NCI-H1436 (cell line): ENCODE measurements around the gene LRRC74B.
"Not testable (repeated sequence)": the region's sequence is repeated elsewhere in the genome, so short reads cannot be mapped to it uniquely, and the experiment has no call there.

Experiments used
- DNase-seq: peaks from one replicate; lab custom pipeline; 2025; lab: John Stamatoyannopoulos, UW

The LRRC74B gene

DNA sequence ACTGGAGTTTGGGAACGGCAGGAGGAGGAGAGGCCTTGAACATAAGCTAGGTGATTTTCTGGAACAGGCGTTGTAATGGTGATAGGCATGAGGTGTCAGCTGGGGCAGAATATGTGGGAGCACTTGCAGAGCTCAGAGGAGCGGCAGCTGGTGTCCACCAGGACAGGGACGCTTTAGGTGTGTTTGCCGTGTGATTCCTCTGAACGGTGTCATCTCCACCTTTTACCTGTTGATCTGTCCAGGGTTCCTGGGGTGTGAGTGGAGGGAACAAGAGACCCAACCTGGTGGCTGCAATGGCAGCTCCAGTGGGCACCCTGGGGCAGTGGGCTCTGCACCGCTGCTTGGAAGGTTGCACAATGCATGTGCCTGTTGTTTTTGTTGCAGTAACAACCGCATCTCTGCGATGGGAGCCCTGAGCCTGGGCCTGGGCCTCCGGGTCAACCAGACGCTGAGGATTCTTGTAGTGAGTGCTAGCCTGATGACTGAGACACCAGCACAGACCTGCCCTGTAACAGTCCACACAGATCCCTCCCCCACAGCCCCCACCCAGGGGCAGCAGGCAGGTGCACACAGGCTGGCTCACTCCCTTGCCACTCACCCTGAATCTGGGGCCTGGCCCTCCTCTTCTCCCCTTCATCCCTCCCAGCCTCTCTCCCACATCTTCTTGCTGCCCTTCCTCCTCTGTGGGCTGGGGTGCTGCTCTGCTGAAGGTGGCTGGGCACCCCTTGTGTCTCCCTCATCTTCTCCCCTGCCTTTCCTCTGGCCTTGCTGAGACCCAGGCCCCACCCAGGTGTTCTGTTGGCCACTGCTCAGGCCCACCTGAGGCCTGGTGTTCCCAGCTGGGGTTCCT lies 9.2 kb downstream of the LRRC74B start:
- DNase-seq, result no peak

DNA sequence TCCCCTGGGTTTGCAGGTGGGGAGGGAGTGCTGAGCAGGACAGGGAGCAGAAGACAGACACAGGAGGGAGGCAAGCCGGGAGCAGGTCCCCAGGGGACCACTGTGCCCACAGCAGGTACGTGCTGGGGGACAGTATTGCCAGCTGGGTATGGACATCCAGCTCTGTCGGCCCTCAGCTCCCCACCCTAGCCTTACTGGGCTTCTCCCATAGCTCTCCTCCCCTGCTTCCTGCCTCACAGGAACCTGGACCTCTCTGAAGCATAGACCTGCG lies 9.8 kb downstream of the LRRC74B start:
- DNase-seq, result no peak

DNA sequence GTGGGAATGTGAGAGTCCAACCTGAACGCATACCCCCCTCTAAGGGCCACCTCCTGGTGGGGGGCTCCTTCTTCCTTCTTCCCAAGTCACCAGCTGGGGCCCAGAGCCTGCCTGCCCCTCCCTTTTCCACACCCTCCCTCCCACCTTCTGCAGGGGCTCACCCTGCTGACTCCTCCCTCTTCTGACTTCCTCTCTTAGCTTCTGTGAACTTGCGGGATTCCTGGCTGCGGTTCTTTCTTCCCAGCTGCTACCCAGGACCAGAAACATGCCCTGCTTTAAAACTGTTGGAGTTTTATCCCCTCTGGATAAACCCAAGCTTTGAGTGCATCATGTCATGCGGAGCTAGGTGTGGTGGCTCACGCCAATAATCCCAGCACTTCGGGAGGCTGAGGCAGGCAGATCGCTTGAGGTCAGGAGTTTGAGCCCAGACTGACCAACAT lies 10.2 kb downstream of the LRRC74B start:
- no peak for DNase-seq

DNA sequence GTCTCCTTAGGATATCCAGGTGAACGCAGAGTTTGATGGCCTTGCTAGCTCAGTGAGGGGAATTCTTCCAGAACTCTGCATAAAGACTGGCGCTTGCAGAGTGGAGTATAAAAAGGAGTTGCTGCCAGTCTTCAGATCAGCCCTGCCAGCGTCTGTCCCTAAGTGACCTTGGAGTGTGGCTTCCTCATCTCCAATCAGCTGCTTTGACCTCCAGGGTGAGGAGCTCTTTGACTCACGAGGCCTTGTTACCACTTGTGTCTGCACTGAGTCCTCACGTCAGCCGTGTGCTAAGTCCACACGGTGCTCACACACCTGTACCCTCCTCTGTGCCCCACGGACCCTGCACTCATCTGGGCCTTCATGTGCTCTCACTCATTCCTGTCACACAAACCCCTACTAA lies 14.6 kb downstream of the LRRC74B start:
- DNase-seq, result not testable (repeated sequence)

DNA sequence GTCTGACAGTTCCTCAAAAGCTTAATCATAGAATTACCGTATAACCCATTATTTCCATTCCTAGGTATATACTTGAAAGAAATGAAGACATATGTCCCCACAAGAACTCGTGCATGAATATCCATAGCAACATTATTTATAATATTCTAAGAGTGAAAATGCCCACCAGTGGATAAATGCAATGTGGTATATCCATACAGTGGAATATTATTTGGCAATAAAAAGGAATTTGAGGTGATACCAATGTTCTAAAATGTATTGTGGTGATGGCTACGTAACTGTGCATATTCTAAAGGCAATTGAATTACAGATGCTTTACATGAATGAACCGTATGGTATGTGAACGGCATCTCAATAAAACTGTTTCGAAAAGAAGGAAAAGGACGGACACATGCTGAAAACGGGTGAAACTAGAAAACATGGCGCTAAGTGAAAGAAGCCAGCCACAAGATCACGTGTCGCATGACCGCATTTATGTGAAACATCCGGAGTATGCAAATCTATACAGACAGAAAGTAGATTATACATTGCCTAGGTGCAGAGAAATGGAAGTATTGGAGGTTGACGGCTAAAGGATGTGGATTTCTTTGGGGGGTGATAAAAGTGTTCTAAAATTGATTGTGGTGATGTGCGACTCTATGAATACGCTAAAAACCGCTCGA lies 16.0 kb downstream of the LRRC74B start:
- not testable (repeated sequence) for DNase-seq

DNA sequence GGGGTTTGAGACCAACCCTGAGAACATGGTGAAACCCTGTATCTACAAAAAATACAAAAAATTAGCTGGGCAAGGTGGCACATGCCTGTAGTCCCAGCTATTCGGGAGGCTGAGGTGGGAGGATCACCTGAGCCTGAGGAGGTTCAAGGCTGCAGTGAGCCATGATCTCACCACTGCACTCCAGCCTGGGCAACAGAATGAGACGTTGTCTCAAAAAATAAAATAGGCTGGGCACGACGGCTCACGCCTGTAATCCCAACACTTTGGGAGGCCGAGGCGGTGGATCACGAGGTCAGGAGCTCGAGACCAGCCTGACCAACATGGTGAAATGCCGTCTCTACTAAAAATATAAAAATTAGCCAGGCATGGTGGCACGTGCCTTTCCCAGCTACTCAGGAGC lies 18.7 kb downstream of the LRRC74B start:
- not testable (repeated sequence) for DNase-seq

DNA sequence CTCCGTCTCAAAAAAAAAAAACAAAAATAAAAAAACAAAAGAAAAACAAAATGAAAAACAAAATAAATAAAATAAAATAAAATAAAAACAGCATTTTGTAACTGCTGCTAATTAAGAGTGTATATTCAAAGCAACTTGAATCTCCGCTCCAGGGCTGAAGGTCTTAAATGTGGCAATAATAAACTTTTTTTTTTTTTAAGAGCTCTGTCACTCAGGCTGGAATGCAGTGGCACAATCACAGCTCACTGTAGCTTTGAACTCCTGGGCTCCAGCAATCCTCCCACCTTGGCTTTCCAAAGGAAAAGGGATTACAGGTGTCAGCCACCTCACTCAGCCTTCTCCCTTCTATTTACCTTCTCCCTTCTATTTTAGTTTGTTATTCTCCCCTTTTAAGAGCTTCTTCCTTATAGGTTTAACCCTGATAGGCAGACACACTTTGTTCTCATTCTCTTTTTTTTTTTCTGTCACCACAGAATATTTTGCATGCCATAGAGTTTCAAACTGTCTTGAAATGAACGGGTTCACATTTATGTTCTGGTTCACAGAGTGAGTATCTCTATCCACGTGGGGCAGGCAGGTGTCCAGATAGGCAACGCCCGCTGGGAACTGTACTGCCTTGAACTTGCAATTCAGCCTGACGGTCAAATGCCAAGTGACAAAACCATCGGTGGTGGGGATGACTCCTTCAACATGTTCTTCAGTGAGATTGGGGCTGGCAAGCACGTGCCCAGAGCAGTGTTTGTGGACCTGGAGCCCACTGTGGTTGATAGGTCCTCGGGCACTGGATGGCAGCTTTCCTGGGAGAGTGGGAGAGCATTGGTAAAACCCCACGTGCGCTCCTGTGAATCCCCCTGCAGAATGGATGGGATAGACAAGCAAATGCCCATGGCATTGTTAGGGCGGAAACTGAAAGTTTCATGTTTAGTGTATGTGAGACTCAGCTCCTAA lies 19.4 kb downstream of the LRRC74B start:
- no peak for DNase-seq

DNA sequence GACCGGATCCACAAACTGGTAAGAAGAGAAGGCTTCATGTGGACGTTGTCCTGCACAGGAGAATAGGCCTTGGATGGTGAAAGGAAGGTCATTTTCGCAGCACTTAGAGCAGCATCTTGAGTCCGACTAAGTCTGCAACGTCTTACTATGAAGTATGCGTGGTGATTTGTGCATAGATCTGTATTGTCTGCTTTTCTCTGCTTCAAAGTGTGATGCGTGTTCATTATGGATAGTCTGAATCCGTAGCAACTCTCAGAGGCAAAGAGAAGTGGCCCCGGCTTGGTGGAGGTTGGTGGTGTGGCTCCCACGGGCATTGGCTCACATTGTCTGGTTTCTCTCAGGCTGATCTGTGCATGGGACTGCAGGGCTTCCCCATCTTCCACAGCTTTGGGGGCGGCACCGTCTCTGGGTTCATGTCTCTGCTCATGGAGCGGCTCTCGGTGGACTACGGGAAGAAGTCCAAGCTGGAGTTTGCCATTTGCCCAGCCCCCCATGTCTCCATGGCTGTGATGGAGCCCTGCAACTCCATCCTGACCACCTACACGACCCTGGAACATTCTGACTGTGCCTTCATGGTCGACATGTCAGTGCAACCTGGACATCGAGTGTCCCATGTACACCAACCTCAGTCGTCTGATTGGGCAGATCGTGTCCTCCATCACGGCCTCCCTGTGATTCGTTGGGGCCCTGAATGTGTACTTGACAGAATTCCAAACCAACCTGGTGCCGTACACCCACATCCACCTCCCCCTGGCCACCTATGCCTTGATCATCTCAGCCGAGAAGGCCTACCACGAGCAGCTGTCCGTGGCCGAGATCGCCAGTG lies 21.5 kb downstream of the LRRC74B start:
- DNase-seq, result no peak

DNA sequence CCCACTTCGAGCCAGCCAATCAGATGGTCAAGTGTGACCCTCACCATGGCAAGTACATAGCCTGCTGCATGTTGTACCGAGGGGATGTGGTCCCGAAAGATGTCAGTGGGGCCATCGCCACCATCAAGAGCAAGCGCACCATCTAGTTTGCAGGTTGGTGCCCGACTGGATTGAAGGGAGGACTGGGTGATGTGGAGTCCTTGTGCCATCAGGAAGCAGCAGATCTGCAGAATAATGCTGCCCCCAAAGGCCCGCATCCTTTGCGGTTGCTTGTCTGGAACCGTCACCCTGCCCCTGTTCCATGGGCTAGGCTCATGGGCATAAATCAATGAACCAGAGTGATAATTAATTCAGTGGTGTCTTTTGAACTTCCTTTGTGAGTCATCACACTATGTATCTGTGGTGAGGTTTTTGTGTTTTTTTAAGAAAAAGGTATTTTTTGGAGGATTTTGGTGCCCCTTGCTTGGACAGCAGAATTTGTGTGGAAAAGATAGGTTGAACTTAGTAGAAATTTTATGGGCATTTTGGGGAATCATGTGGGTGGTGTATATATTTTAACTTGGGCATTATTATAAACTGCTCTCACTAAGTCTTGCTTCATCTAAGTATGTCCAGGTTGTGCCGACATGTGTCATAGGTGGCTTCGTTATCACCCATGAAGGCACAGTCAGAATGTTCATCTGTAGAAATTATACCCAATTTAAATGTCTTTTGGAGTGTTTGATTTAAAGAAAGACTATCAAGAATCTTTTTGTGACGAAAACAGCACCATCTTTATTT lies 22.3 kb downstream of the LRRC74B start:
- DNase-seq, result no peak

DNA sequence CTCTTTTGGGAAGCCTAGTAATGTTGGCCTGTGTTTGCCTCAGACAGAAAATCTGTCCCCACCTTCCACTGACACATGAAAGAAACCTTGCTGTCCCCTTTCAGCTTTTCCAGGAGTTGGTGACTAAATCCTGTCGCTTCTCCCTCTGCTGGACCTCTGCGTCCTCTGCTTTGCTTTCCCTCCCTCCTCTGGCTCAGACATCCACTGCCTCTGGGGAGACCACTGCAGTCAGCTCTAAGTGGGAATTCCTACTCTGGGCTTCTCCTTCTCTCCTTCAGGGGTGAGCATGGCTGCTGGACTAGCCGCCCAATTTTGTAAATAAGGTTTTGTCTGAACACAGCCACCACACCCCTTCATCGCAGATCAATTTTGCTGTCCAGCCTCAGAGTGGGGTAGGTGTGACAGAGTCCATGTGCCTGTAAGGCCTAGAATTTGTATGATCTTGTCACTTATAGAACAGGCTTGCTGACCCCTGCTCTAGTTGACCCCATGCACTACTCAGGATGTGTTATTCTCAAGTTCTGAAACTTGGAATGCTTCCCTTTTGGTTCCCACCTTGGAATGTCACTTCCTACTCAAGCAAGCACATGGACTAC lies 23.0 kb downstream of the LRRC74B start:
- DNase-seq, result no peak

DNA sequence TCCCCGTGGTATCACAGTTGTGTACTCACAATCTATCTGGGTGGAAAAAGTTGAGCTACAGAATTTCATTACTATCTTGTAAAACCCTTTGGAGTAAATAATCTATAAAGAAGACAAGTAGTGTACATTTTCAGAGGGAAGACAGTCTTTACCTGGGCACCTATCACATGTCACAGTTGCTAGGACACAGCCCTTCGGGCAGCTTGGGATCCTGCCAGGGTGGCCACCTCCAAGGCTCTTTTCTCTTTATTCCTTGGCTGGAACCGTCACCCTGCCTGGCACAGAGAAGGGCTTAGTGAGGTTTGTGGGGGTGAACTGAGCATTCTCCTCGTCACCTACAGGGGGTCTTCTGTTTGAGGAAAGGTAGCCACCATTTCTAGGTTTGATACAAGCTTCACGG lies 23.6 kb downstream of the LRRC74B start:
- no peak for DNase-seq

DNA sequence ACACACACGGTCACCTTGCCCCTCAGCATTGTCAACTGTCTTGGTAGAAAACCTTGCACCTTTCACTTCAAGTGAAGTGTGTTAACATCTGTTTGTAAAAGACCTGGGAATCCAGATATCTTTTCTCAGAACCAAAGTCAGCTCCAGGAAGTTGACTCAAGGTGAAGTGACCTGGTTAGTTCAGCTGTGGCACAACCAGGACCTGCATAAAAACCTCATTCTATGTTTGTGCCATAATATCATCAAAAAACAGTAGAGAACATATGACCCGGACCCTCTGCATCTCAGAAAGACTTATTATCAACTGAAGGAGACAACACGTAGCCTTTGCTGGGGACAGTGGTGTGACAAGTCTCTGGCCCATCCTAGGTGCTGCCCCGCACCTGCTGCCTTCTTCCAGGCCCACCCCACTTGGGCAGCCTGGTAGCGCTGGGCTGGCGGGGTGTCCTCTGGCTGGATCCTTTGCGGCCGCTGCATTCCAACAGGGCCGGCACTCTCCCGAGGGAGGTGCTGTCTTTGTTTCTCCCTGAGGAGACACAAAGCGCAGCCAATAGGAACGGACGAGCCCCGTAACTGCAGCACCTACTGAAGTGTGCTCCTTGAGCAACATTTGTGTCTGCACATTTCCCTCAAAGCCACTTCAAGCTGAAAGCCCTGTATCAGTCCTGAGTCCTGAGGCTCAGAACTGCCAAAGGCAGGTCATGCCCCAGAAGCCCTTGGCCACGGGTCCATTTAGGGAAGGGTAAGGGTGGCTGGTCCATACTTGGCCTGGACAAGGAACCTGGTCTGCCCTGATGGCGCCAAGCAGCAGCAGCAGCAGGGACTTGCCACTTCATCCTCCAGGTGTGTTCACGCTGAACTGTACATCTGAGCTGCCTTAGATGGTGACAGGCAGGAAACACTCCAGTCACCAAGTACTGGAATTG lies 25.2 kb downstream of the LRRC74B start:
- no peak for DNase-seq

DNA sequence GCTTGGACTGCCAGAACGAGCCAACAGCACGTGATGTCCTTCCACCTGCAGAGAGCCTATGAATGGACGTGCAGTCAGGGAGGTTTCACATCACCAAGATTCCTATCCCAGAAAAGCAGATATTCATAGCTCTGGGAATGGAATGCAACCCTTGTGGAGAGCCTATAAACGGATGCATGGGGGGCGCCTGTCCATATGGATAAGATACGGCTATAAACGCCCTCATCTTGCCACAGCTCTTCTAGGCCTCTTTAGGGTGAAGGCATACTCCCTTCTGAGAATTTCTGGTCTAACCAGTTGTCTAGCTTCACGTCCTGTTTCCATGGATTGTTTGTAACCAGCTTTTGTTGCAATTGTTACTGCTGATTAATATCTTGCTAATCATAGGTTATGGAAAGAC lies 26.1 kb downstream of the LRRC74B start:
- DNase-seq, result not testable (repeated sequence)

DNA sequence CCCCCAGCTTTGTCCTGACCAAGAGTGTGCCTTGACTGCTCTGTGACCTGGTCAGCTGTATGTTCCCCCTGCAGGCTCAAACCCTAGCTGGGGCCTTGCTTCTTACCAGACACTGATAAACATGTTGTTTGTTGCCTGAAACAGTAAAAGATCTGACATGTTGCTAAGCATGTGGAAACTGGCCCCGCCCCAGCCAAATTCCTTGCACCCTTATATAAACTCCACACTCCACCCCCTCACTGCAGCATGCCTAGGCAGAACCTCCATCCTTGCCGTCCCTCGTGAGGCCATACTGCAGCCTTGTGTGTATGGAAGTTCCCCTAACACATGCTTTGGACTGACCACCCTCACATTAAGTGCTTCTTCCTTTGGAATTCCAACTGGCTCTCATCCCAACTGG lies 27.3 kb downstream of the LRRC74B start:
- DNase-seq, result no peak

DNA sequence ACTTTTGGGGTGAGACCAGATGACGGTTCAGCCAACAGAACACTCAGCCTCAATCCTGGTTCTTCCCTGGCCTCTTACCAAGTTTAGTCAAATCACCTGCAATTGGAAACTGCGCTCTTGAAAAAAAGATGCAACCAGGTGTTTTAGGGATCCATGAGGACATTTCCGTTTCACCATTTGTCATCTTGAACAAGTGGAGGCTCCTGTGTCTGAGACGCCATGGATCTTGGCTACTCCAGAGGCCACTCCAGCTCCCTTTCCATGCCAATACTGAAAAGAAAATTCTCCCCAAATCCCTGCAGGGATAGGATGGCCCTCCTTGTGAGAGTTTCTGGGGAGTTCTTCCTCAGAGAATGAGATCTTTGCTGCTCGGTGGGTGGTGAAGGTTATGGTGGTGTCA lies 27.7 kb downstream of the LRRC74B start:
- DNase-seq, result no peak

DNA sequence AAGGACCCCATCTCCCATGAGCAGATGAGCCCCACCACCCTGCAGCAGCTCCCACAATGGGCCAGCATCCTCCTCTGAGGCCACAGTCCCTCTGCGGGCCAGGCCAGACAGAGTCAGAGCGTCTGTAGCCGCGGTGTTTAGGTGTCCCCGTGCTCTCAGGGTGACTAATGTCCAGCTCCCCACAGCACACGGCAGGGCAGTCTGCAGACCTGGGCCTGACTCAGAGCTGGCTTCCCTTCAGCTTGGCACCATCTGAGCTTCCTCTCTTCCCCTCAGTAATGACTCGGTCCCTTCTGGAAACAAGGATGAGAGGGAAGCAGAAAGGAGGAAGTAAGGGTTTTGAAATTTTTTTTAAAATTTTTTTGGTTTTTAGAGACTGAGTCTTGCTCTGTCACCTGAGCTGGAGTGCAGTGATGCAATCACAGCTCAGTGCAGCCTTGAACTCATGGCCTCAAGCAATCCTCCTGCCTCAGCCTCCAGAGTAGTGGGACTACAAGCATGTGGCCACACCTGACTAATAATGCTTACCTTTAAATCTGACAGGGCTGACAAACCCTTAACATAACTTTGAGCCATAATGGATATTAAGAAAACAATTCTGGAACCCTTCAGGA lies 28.5 kb downstream of the LRRC74B start:
- DNase-seq, result no peak

DNA sequence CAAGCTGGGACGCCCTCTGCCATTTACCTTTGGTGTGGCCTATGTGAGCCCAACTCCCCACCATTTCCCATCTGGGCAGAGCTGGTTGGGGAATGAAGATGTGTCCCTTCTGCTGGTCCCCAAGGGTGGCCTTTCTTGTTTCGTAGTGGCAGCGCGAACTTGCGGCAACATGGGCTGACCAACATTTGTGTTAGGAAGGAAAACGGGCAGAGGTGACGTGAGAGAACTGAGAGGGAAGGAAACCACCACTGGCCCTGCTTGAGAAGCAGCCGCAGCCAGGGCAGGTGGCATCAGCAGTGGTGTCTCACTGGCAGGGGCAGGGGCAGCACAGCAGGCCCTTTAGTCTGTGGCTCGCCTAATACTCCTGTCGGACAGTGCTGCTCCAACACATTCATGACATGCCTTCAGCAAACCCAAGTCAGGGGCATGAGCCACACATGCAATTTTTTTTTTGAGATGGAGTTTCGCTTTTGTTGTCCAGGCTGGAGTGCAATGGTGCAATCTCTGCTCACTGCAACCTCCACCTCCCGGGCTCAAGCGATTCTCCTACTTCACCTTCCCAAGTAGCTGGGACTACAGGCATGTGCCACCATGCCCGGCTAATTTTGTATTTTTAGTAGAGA lies 29.9 kb downstream of the LRRC74B start:
- no peak for DNase-seq

DNA sequence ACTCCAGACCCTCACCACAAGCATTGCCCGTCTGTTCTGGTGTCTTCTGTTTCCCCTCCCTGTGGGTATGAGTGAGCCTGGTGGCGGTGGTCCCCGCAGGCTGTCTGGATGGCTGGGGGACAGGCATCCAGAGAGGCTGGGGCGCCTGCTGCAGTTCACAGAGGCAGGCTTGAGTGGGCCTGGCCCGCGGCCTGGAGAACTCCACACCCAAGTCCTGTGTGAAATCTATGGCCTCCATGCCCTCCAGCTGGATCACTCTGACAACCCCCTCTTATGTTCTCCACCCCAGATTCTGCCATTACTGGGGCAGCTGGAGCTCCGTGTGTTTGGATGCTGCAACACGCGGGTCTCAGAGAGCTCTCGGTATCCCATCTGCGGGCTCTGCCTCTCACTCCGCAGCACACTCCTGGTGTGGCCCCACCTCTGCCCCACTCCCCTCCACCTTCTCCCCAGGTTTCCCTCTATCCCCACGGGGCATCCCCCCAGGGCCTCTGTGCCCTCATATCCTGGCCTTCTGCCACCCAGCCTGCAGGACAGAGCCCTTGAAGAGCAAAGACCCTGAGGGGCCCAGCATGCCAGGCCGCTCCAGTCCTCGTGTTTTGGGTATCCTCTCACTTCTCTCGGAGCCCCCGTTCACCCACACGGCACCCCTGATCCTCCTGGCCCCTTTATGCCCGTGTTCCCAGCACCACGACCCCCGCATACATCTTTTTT lies 31.3 kb downstream of the LRRC74B start:
- DNase-seq, result no peak
